GM19023 (cell line): ENCODE results near the gene UTP14A.
"Not testable (repeated sequence)": the region's sequence is repeated elsewhere in the genome, so short reads cannot be mapped to it uniquely, and the experiment has no call there.

Experiments used
- ATAC-seq: cut with Tn5 transposase; IDR thresholded peaks from one replicate; pipeline ENCODE4 v1.9.1; 2021; ENCODE audit warnings: mild to moderate bottlenecking, moderate library complexity; ENCODE audit not compliant: unreplicated experiment

Gene UTP14A, protein sequence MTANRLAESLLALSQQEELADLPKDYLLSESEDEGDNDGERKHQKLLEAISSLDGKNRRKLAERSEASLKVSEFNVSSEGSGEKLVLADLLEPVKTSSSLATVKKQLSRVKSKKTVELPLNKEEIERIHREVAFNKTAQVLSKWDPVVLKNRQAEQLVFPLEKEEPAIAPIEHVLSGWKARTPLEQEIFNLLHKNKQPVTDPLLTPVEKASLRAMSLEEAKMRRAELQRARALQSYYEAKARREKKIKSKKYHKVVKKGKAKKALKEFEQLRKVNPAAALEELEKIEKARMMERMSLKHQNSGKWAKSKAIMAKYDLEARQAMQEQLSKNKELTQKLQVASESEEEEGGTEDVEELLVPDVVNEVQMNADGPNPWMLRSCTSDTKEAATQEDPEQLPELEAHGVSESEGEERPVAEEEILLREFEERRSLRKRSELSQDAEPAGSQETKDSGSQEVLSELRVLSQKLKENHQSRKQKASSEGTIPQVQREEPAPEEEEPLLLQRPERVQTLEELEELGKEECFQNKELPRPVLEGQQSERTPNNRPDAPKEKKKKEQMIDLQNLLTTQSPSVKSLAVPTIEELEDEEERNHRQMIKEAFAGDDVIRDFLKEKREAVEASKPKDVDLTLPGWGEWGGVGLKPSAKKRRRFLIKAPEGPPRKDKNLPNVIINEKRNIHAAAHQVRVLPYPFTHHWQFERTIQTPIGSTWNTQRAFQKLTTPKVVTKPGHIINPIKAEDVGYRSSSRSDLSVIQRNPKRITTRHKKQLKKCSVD

DNA sequence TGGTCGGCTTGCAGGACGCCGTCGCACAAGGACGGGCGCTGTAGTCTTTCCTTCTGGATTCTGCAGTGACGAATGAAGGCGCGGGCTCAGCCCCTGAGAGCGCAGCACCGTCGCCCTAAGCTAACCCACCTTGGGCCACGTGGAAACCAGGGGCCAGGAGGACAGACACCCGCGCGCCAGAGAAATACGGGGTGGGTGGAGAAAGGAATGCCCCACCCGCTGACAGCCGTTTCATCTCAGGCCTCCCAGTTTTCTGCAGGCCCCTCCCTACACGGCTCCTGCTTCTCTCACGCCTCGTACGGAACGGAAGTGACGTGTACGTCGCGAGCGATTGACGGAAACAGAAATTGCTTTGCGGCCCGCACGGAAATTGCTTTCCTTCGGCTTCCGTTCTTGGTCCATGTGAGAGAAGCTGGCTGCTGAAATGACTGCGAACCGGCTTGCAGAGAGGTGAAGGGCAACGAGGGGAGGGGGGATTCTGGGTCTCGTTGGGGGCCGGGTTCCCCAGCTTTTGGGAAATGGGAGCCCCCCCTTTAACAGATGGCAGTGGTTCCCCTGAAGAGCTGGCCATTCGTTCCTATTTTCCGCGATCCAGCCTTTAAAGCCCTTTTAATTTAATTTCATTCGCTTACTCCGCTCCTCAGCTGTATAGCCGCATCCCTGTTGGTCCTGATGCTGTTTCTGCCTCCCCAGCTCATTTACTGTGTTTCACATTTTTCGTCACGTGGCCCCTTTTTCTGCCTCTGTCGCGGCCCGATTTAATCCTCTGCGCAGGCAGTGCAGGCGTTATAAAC lies at the start of gene UTP14A:
Gene UTP14A, plus strand, starts transcription at position 378 of the 794 bp plus-strand sequence. Its CDS starts 47 bp downstream, at position 425.
- ATAC-seq, result peak; percentile 97

GRCh38 chrX:129859134-129859533 lies 46.8 kb upstream of the UTP14A start:
- ATAC-seq, result not testable (repeated sequence)

- not testable (repeated sequence) for ATAC-seq
These were observed 39.6 kb upstream of the UTP14A start for GRCh38 chrX:129866321-129866720.

DNA sequence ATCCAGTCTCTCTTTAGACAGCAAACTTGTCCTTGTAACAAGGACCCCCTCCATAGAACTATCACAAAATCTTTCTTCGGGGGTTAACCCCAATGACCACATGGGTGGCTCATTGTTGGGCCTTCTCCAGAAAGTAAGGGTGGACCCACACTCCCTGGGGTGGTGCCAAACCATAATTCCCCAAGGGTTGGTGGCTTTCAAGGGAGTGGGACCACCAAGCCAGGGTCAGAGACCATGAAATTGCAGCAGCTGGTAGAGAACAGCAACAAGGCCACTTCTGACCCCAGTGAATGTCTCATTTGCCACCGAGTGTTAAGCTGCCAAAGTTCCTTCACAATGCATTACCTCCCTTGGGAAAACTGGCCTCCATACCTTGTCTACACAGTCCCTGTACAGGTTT lies 33.4 kb upstream of the UTP14A start:
- ATAC-seq, result no peak

- no peak for ATAC-seq
These were observed 30.3 kb upstream of the UTP14A start for GRCh38 chrX:129875669-129876068.

DNA sequence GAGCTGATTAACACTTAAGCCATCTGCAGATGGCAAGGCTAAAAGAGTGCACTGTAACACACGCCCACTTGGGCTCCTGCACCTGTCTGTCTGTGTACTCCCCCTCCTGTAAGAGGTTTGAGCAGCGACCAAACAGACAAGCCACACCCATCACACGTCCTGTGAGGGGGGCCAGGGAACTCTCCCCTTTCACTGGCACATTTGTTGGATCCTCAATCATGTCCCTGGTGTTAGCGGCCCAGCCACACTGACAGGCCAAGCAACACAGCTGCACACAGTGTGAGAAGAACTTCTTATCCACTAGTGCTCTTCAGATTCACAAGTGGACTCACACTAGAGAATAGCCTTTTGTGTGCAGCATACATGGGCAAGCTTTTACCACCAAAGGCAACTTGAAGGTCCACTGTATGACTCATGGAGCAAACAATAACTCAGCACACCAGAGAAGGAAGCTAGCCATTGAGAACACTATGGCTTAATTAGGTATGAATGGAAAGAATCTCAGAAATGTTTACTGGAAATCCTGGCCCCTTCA lies 29.1 kb upstream of the UTP14A start:
- ATAC-seq, result no peak

- ATAC-seq, result no peak
These were observed 28.6 kb upstream of the UTP14A start for GRCh38 chrX:129877401-129877800.

GRCh38 chrX:129900054-129900453 lies 5.9 kb upstream of the UTP14A start:
- no peak for ATAC-seq

DNA sequence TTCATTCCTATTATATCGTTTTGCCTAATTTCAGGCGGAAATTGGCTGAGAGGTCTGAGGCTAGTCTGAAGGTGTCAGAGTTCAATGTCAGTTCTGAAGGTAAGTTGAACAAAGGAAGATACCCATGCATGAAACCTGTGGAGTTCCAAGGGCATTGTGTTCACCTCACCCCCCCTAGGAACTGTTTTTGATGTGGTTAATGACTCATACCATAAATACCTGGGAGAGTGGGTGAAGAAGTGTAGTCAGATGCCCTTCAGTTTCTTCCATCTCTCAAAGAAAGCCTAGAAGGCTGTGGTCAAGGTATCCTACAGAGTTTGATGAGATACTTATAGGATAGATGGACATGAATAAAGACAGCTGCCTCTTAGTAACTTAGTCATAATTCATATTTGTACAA lies 2.7 kb downstream of the UTP14A start:
- ATAC-seq, result no peak

GRCh38 chrX:129925305-129926092 lies 19.5 kb downstream of the UTP14A start:
- no peak for ATAC-seq

DNA sequence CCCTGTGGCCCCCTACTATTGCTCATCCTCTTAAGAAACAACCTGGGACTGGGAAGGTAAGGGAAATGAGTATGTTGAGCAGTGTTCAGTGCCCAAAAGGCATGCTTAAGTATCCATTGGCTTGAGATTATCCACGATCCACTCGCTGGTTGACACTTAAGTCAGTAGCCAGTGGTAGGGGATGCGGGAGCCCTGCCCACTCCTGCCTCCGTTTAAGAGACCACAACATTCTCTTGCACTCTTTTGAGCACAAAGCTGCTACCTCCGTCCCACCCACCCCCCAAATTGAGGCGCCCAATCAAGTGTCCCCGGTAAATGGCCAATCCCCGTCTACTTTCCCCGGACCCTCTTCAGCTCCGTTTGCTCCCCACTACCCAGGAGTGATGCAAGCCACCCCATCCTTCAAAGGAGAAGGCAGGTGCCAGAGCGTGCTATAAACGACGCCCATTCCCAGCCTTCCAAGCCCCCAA lies 25.0 kb downstream of the UTP14A start:
- ATAC-seq, result peak; percentile 4

- ATAC-seq, result peak; percentile 67
These were observed 25.5 kb downstream of the UTP14A start for GRCh38 chrX:129931411-129932015.

GRCh38 chrX:129932016-129932820 lies 26.3 kb downstream of the UTP14A start:
- peak; percentile 40 for ATAC-seq

- peak; percentile 6 for ATAC-seq
These were observed 26.9 kb downstream of the UTP14A start for GRCh38 chrX:129932821-129933321.

DNA sequence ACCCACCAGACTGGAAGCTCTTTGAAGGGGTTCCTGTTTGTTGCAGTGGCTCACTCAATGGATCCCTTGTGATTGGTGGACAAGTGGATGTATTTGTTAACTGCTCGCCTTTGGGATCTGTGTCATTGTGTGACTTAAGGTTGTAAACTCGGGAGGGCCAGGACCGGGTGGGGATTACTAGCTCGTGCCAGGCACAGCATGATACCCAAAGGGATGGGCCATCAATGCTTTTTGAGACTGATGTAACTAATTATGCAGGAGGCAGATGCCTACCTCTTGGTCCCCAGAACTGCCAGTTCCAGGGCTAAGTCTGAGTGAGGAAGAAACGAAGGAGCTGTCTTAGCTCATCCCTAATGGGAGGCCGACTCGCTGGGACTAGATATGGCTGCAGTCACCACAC lies 27.7 kb downstream of the UTP14A start:
- no peak for ATAC-seq

DNA sequence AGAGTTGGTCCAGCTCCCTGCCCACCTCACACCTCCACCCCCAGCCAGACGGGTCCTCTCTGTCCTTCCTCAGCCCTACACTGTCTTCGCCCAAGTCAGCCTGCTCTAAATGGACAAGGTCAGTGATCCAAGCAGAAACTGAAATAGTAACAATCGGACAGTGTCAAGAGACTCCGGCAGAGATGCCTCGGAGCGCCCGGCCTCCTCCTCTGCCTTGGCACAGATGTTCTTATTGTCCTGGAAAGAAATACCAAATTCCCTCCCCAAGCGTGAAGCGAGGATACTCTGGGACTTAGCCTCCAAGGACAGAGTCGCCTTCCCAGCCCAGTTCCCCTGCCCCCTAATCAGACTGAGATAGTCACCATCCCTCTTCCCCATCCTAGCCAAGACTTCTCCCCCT lies 28.5 kb downstream of the UTP14A start:
- ATAC-seq, result no peak

DNA sequence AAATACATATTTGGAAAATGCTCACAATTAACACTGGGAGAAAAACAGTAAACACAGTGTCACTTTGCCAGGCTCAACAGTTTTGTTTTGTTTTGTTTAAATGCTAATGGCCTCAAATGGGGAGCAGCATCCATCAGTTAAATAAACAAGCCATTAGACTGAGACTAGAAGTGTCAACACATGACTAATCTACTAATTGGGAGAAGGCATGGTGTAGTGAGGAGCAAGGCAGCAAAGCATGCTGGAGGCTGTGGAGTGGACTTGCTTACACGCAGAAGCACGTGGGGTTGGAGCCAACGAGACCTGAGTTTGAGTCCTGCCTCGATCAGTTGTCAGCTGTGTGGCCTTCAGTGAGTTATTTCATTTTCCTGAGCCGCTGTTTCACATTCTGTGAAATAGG lies 29.0 kb downstream of the UTP14A start:
- ATAC-seq, result no peak

DNA sequence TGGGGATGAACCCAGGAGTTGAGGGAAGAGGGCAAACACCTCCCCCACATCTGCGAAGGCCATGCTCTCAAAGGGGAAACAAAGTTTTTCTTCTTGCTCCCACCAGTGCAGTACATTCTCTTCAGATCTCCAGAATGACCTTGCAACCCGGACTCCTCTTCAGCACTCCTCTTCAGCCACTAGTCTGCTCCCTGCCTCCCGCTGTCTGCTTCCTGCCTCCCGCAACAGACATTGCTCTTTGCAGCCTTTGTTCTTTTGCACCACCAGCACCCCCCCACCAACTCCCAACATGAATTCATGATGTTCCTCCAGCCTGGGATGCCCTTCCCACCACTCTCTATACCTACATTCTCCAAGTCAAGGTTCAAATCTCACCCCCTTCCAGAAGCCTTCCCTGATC lies 32.1 kb downstream of the UTP14A start:
- no peak for ATAC-seq

- ATAC-seq, result no peak
These were observed 34.0 kb downstream of the UTP14A start for GRCh38 chrX:129939986-129940385.
